Measurements from ENCODE around the gene MYO5C. TPM values are rescaled to one million over a fixed set of nuclear protein-coding genes. Genes with fewer than 3 reads are reported as not detected.

MYO5C gene
- total and polyA plus RNA-seq, 10 of the 15 experiments (the other 5 are each of a cell fraction or from before 2014, with no cell fraction given) = 0.29 to 1.3 (median 0.75) TPM

- TF ChIP-seq POU2F2 (IDR thresholded peaks at IDR 0.05; ENCODE audit: borderline replicate concordance, low read depth, low read length) = peak; percentile 66; the same call in 2 of the 3 replicates
- TF ChIP-seq ATF2 (IDR thresholded peaks at IDR 0.05; ENCODE audit: low read length) = 0 out of 2 replicates have a peak, but pooled peaks have one; percentile 17
Observed at GRCh38 chr15:52256366-52256765, 39.2 kb downstream of the MYO5C start (continued).

- ATAC-seq (no peak), DNase-seq (ENCODE audit: low read depth, low spot score) (no peak), FAIRE-seq (no peak)
- Histone ChIP-seq H3K79me2 (ENCODE audit: control insufficient read depth, insufficient read depth, low read length) (no peaks in the 10 kb centered on the region), H3K4me2 (ENCODE audit: control insufficient read depth, insufficient read depth) (no peak overlapping the region), H3K4me3 (no peak overlapping the region), H3K9me3 (replicated peaks; ENCODE audit: control insufficient read depth, insufficient read depth, low read length) (no peaks in the 10 kb centered on the region), H3K36me3 (ENCODE audit: control insufficient read depth in 2 of 2, insufficient read depth in 2 of 2, low read length in 1 of 2) (no peaks in the 10 kb centered on the region), H4K20me1 (ENCODE audit: control insufficient read depth, insufficient read depth) (no peaks in the 10 kb centered on the region), H3K4me1 (ENCODE audit: control insufficient read depth, insufficient read depth, low read length) (peaks cover 9% of the 10 kb centered on the region), H2AFZ (ENCODE audit: control insufficient read depth, low read depth, low read length) (no peak overlapping the region; the same call in 1 of the 2 replicates), H3K27me3 (replicated peaks in 1 of 2; ENCODE audit: control insufficient read depth in 2 of 2, insufficient read depth in 2 of 2, low read length in 1 of 2) (no peaks in the 10 kb centered on the region), H3K27ac (ENCODE audit: control insufficient read depth, insufficient read depth) (no peak overlapping the region), H3K9ac (ENCODE audit: control insufficient read depth, insufficient read depth, low read length) (no peak overlapping the region)
- in situ Hi-C loops (cut with MboI) = no loop called here
- SMC1A ChIA-PET (ENCODE audit: uncharacterized antibody, unreplicated experiment) = interaction anchor here (1.0 to 10.7 kb wide), 34 partner anchors 10 to 618 kb away, joined by 3 to 143 read pairs (median 5); no protein-coding TSS in a partner anchor
- 41% methylated on average over 6 of the region's 6 CpGs for WGBS (ENCODE audit: insufficient coverage, insufficient replicate concordance, low lambda C conversion rate, missing lambda C conversion rate)
- CTCF ChIA-PET = interaction anchor here (0.5 to 10.5 kb wide), 25 partner anchors 10 to 493 kb away, joined by 3 to 191 read pairs (median 6); no protein-coding TSS in a partner anchor
- no TSS peak for BruUV-seq (replicated peaks)
- intact Hi-C loops (cut with micrococcal nuclease; ENCODE audit: unreplicated experiment) = loop anchor here (1.0 to 5.0 kb wide), 4 partner anchors 75 to 479 kb away; partner anchors contain the start of gene ARPP19
- TF ChIP-seq IKZF1 (conservative IDR thresholded peaks at IDR 0.05) (0 out of 2 replicates have a peak, but pooled peaks have one; percentile 15), CHD2 (IDR thresholded peaks at IDR 0.05; ENCODE audit: borderline replicate concordance, low read depth, low read length) (no peak)
- RAD21 ChIA-PET (ENCODE audit: unreplicated experiment) = interaction anchor here (1.0 to 11.0 kb wide), 17 partner anchors 22 to 496 kb away, joined by 3 to 121 read pairs (median 5); partner anchors contain the start of gene ARPP19
- POLR2A ChIA-PET = no interaction called here
Observed at GRCh38 chr15:52255935-52256334, 39.7 kb downstream of the MYO5C start.

All from GM12878 (cell line).